ENCODE data around the gene TXNDC8. TPM values are rescaled to one million over a fixed set of nuclear protein-coding genes. Genes with fewer than 3 reads are reported as not detected.

Gene TXNDC8
- total and polyA plus RNA-seq, 7 donors: not detected

- no peaks in the 10 kb centered on the region for H3K27me3 ChIP-seq
- H3K36me3 ChIP-seq: no peaks in the 10 kb centered on the region
- TF ChIP-seq, protein P1, sequence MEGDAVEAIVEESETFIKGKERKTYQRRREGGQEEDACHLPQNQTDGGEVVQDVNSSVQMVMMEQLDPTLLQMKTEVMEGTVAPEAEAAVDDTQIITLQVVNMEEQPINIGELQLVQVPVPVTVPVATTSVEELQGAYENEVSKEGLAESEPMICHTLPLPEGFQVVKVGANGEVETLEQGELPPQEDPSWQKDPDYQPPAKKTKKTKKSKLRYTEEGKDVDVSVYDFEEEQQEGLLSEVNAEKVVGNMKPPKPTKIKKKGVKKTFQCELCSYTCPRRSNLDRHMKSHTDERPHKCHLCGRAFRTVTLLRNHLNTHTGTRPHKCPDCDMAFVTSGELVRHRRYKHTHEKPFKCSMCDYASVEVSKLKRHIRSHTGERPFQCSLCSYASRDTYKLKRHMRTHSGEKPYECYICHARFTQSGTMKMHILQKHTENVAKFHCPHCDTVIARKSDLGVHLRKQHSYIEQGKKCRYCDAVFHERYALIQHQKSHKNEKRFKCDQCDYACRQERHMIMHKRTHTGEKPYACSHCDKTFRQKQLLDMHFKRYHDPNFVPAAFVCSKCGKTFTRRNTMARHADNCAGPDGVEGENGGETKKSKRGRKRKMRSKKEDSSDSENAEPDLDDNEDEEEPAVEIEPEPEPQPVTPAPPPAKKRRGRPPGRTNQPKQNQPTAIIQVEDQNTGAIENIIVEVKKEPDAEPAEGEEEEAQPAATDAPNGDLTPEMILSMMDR (IDR thresholded peaks at IDR 0.05): no peak
- no peak for TF ChIP-seq POLR2AphosphoS5 (IDR thresholded peaks at IDR 0.05)
- TF ChIP-seq EP300 (IDR thresholded peaks at IDR 0.05): no peak
- TF ChIP-seq POLR2A (IDR thresholded peaks at IDR 0.05): no peak
- no peaks in the 10 kb centered on the region for H3K9me3 ChIP-seq
- WGBS, 2 donors: 93 to 95% methylated on average over 28 of the region's 28 CpGs
- H3K4me3 ChIP-seq: no peak overlapping the region
- H3K4me1 ChIP-seq: no peaks in the 10 kb centered on the region
- no peak for DNase-seq
- H3K27ac ChIP-seq: no peak overlapping the region
- intact Hi-C loops (cut with DNase I): no loop called here
These were observed 45.6 kb downstream of the TXNDC8 start for GRCh38 chr9:110291921-110292557.

DNA sequence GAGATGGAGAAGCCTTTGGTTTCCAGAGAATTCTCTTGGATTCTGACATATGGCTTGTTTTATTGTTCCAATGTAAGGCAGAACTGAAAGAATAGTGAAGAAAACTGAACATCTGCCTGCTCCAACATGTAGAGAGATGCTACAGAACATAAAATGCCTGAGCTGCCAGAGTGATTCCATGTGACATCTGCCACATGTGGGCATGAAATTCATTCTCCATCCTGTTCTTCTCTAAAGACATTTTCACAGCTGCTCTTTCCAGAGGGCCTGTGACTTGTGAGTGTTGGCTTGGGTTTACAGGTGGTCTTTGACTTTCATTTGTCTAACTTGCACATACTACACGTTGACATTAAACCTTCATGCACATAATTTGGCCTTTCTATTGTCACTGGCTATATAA, 47.7 kb downstream of the TXNDC8 start:
- no peaks in the 10 kb centered on the region for H3K9me3 ChIP-seq
- H3K4me1 ChIP-seq: no peaks in the 10 kb centered on the region
- H3K27ac ChIP-seq: no peak overlapping the region
- intact Hi-C loops (cut with DNase I): no loop called here
- TF ChIP-seq EP300 (IDR thresholded peaks at IDR 0.05): no peak
- TF ChIP-seq, protein P1 (IDR thresholded peaks at IDR 0.05): no peak
- no peak for TF ChIP-seq POLR2AphosphoS5 (IDR thresholded peaks at IDR 0.05)
- no peak for TF ChIP-seq POLR2A (IDR thresholded peaks at IDR 0.05)
- WGBS, 2 donors: 72 to 77% methylated on average over 1 of the region's 1 CpG
- DNase-seq: no peak
- no peak overlapping the region for H3K4me3 ChIP-seq
- no peaks in the 10 kb centered on the region for H3K36me3 ChIP-seq
- H3K27me3 ChIP-seq: no peaks in the 10 kb centered on the region

DNA sequence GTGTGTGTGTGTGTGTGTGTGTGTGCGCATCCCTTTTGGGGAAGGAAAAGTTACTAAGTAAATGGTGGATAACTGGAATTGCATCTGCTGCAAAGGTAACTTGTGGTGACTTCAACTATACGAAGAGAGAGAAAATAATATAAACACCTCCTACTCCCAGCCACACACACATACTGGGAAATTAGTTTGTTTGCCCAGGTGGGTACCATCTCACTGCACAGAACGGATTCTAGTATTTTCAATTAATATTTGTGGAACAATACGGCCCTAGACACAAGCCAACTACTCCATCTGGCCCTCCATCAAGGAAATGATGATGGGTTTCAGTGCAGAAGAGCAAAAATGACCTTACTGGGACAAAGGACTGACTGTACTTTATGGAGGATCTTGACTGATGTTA, 49.2 kb downstream of the TXNDC8 start:
- H3K4me1 ChIP-seq: no peaks in the 10 kb centered on the region
- DNase-seq: no peak
- TF ChIP-seq EP300 (IDR thresholded peaks at IDR 0.05): no peak
- TF ChIP-seq, protein P1 (IDR thresholded peaks at IDR 0.05): no peak
- no peak for TF ChIP-seq POLR2A (IDR thresholded peaks at IDR 0.05)
- TF ChIP-seq POLR2AphosphoS5 (IDR thresholded peaks at IDR 0.05): no peak
- H3K27me3 ChIP-seq: no peaks in the 10 kb centered on the region
- H3K4me3 ChIP-seq: no peak overlapping the region
- intact Hi-C loops (cut with DNase I): no loop called here
- H3K9me3 ChIP-seq: no peaks in the 10 kb centered on the region
- WGBS, 2 donors: 81 to 87% methylated on average over 4 of the region's 4 CpGs
- H3K36me3 ChIP-seq: no peaks in the 10 kb centered on the region
- no peak overlapping the region for H3K27ac ChIP-seq

DNA sequence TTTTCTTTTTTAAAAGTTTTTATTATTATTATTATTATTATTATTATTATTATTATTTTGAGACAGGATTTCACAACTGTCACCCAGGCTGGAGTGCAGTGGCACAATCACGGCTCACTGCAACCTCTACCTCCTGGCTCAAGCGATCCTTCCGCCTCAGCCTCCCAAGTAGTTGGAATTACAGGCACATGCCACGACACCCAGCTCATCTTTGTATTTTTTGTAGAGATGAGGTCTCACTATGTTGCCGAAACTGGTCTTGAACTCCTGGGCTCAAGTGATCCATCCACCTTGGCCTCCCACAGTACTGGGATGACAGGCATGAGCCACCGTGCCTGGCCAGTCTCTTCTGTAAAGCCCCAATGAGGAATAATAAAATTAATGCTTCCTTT, 50.4 kb downstream of the TXNDC8 start:
- intact Hi-C loops (cut with DNase I): no loop called here
- DNase-seq: no peak
- TF ChIP-seq, protein P1 (IDR thresholded peaks at IDR 0.05): no peak
- TF ChIP-seq EP300 (IDR thresholded peaks at IDR 0.05): no peak
- no peak for TF ChIP-seq POLR2AphosphoS5 (IDR thresholded peaks at IDR 0.05)
- TF ChIP-seq POLR2A (IDR thresholded peaks at IDR 0.05): no peak
- H3K4me3 ChIP-seq: no peak overlapping the region
- no peaks in the 10 kb centered on the region for H3K27me3 ChIP-seq
- H3K27ac ChIP-seq: no peak overlapping the region
- H3K9me3 ChIP-seq: no peaks in the 10 kb centered on the region
- H3K36me3 ChIP-seq: no peaks in the 10 kb centered on the region
- H3K4me1 ChIP-seq: no peaks in the 10 kb centered on the region
- WGBS, 2 donors: 94 to 95% methylated on average over 6 of the region's 6 CpGs

All from sigmoid colon (tissue), 7 donors.